ENCODE results near the gene UBE2N. TPM values are rescaled to one million over a fixed set of nuclear protein-coding genes. Genes with fewer than 3 reads are reported as not detected.

The UBE2N gene
- total and polyA plus RNA-seq, 2 experiments from 2014 or later: 154 to 385 TPM

DNA sequence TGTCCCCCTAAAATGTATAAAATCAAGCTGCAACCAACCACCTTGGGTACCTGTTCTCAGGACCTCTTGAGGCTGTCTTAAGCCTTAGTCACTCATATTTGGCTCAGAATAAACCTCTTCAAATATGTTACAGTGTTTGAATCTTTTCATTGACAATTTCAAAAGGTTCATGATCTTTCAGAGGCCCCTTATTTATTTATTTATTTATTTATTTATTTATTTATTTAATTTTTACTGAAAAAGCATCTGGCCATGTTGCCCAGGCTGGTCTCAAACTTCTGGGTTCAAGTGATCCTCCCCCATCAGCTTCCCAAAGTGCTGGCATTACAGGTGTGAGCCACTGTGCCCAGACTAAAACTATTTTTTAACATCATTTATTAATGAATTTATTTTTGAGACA lies 72.2 kb downstream of the UBE2N start:
- TF ChIP-seq EZH2phosphoT487 (IDR thresholded peaks at IDR 0.05; ENCODE audit: unreplicated experiment) (no peak), ZNF331 (CRISPR knock-in tag; IDR thresholded peaks at IDR 0.05; ENCODE audit: low read depth) (no peak)
- H3K36me3 ChIP-seq (ENCODE audit: insufficient read depth): no peaks in the 10 kb centered on the region

DNA sequence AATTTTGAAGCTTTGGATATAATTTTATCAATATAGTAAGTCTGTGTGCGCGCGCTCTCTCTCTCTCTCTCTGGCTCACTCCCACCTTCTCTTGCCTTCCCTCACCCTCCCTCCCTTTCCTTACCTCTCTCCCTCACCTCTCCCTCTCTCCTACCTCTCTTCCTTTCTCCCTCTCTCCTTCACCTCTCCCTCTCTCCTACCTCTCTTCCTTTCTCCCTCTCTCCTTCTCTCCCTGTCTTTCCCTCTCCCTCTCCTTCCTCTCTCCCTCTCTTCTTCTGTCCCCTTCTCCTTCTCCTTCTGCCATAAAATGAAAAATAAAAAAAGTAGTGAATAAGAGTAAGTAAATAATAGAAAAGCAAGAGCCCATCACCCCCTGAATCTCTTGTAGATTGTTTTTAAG lies 73.0 kb downstream of the UBE2N start:
- Mint-ChIP-seq H3K4me1 (peaks cover 26% of the 10 kb centered on the region), H3K27me3 (ENCODE audit: insufficient read depth, low read depth, poor library complexity) (no peaks in the 10 kb centered on the region), H3K4me3 (peak overlapping the region; percentile 6; the same call in 2 of the 3 replicates), H3K27ac (peak overlapping the region; percentile 6), H3K36me3 (ENCODE audit: low read depth) (peaks cover 8% of the 10 kb centered on the region; the same call in 1 of the 3 replicates), H3K9me3 (0 out of 3 replicates have a peak, but pooled peaks cover 3% of the 10 kb centered on the region)
- Histone ChIP-seq H3K79me2 (replicated peaks; ENCODE audit: insufficient read depth) (no peaks in the 10 kb centered on the region), H3K9me2 (ENCODE audit: insufficient read depth) (no peaks in the 10 kb centered on the region), H3K27me3 (ENCODE audit: insufficient read depth) (no peaks in the 10 kb centered on the region), H3K27ac (ENCODE audit: low read depth) (peak overlapping the region; percentile 85), H2AFZ (no peak overlapping the region), H3K36me3 (ENCODE audit: insufficient read depth) (no peaks in the 10 kb centered on the region), H4K20me1 (replicated peaks; ENCODE audit: insufficient read depth) (no peaks in the 10 kb centered on the region), H3K4me1 (ENCODE audit: insufficient read depth) (peaks cover 33% of the 10 kb centered on the region), H3K4me2 (peak overlapping the region; percentile 69), H3K4me3 (peak overlapping the region; percentile 20), H3F3A (replicated peaks; ENCODE audit: low read depth) (no peaks in the 10 kb centered on the region)
- peak; percentile 66 for ATAC-seq
- DNase-seq (ENCODE audit: low spot score): peak; percentile 44
- no peak for TF ChIP-seq ZNF331 (CRISPR knock-in tag; IDR thresholded peaks at IDR 0.05; ENCODE audit: low read depth)
- TF ChIP-seq, protein P1, sequence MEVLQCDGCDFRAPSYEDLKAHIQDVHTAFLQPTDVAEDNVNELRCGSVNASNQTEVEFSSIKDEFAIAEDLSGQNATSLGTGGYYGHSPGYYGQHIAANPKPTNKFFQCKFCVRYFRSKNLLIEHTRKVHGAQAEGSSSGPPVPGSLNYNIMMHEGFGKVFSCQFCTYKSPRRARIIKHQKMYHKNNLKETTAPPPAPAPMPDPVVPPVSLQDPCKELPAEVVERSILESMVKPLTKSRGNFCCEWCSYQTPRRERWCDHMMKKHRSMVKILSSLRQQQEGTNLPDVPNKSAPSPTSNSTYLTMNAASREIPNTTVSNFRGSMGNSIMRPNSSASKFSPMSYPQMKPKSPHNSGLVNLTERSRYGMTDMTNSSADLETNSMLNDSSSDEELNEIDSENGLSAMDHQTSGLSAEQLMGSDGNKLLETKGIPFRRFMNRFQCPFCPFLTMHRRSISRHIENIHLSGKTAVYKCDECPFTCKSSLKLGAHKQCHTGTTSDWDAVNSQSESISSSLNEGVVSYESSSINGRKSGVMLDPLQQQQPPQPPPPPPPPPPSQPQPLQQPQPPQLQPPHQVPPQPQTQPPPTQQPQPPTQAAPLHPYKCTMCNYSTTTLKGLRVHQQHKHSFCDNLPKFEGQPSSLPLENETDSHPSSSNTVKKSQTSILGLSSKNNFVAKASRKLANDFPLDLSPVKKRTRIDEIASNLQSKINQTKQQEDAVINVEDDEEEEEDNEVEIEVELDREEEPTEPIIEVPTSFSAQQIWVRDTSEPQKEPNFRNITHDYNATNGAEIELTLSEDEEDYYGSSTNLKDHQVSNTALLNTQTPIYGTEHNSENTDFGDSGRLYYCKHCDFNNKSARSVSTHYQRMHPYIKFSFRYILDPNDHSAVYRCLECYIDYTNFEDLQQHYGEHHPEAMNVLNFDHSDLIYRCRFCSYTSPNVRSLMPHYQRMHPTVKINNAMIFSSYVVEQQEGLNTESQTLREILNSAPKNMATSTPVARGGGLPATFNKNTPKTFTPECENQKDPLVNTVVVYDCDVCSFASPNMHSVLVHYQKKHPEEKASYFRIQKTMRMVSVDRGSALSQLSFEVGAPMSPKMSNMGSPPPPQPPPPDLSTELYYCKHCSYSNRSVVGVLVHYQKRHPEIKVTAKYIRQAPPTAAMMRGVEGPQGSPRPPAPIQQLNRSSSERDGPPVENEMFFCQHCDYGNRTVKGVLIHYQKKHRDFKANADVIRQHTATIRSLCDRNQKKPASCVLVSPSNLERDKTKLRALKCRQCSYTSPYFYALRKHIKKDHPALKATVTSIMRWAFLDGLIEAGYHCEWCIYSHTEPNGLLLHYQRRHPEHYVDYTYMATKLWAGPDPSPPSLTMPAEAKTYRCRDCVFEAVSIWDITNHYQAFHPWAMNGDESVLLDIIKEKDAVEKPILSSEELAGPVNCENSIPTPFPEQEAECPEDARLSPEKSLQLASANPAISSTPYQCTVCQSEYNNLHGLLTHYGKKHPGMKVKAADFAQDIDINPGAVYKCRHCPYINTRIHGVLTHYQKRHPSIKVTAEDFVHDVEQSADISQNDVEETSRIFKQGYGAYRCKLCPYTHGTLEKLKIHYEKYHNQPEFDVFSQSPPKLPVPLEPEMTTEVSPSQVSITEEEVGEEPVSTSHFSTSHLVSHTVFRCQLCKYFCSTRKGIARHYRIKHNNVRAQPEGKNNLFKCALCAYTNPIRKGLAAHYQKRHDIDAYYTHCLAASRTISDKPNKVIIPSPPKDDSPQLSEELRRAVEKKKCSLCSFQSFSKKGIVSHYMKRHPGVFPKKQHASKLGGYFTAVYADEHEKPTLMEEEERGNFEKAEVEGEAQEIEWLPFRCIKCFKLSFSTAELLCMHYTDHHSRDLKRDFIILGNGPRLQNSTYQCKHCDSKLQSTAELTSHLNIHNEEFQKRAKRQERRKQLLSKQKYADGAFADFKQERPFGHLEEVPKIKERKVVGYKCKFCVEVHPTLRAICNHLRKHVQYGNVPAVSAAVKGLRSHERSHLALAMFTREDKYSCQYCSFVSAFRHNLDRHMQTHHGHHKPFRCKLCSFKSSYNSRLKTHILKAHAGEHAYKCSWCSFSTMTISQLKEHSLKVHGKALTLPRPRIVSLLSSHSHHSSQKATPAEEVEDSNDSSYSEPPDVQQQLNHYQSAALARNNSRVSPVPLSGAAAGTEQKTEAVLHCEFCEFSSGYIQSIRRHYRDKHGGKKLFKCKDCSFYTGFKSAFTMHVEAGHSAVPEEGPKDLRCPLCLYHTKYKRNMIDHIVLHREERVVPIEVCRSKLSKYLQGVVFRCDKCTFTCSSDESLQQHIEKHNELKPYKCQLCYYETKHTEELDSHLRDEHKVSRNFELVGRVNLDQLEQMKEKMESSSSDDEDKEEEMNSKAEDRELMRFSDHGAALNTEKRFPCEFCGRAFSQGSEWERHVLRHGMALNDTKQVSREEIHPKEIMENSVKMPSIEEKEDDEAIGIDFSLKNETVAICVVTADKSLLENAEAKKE (CRISPR knock-in tag; IDR thresholded peaks at IDR 0.05): no peak
- TF ChIP-seq, protein P2, sequence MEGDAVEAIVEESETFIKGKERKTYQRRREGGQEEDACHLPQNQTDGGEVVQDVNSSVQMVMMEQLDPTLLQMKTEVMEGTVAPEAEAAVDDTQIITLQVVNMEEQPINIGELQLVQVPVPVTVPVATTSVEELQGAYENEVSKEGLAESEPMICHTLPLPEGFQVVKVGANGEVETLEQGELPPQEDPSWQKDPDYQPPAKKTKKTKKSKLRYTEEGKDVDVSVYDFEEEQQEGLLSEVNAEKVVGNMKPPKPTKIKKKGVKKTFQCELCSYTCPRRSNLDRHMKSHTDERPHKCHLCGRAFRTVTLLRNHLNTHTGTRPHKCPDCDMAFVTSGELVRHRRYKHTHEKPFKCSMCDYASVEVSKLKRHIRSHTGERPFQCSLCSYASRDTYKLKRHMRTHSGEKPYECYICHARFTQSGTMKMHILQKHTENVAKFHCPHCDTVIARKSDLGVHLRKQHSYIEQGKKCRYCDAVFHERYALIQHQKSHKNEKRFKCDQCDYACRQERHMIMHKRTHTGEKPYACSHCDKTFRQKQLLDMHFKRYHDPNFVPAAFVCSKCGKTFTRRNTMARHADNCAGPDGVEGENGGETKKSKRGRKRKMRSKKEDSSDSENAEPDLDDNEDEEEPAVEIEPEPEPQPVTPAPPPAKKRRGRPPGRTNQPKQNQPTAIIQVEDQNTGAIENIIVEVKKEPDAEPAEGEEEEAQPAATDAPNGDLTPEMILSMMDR (conservative IDR thresholded peaks at IDR 0.05; ENCODE audit: low read depth in 2 of 2): no peak
- TF ChIP-seq, protein P3, sequence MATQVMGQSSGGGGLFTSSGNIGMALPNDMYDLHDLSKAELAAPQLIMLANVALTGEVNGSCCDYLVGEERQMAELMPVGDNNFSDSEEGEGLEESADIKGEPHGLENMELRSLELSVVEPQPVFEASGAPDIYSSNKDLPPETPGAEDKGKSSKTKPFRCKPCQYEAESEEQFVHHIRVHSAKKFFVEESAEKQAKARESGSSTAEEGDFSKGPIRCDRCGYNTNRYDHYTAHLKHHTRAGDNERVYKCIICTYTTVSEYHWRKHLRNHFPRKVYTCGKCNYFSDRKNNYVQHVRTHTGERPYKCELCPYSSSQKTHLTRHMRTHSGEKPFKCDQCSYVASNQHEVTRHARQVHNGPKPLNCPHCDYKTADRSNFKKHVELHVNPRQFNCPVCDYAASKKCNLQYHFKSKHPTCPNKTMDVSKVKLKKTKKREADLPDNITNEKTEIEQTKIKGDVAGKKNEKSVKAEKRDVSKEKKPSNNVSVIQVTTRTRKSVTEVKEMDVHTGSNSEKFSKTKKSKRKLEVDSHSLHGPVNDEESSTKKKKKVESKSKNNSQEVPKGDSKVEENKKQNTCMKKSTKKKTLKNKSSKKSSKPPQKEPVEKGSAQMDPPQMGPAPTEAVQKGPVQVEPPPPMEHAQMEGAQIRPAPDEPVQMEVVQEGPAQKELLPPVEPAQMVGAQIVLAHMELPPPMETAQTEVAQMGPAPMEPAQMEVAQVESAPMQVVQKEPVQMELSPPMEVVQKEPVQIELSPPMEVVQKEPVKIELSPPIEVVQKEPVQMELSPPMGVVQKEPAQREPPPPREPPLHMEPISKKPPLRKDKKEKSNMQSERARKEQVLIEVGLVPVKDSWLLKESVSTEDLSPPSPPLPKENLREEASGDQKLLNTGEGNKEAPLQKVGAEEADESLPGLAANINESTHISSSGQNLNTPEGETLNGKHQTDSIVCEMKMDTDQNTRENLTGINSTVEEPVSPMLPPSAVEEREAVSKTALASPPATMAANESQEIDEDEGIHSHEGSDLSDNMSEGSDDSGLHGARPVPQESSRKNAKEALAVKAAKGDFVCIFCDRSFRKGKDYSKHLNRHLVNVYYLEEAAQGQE (IDR thresholded peaks at IDR 0.05; ENCODE audit: unreplicated experiment): no peak
- TF ChIP-seq EZH2phosphoT487 (IDR thresholded peaks at IDR 0.05; ENCODE audit: unreplicated experiment): no peak

More for the DNA sequence above, 72.2 kb downstream of the UBE2N start:
- ATAC-seq: no peak
- H4K20me1 ChIP-seq (replicated peaks; ENCODE audit: insufficient read depth): no peaks in the 10 kb centered on the region
- H2AFZ ChIP-seq: no peak overlapping the region
- Mint-ChIP-seq H3K27ac (no peak overlapping the region), H3K4me1 (peaks cover 32% of the 10 kb centered on the region), H3K4me3 (peak overlapping the region; percentile 6; the same call in 1 of the 3 replicates), H3K27me3 (ENCODE audit: insufficient read depth, low read depth, poor library complexity) (no peaks in the 10 kb centered on the region), H3K36me3 (ENCODE audit: low read depth) (peaks cover 8% of the 10 kb centered on the region; the same call in 1 of the 3 replicates), H3K9me3 (0 out of 3 replicates have a peak, but pooled peaks cover 3% of the 10 kb centered on the region)
- H3K79me2 ChIP-seq (replicated peaks; ENCODE audit: insufficient read depth): no peaks in the 10 kb centered on the region
- H3K4me3 ChIP-seq: no peak overlapping the region
- H3K9me2 ChIP-seq (ENCODE audit: insufficient read depth): no peaks in the 10 kb centered on the region
- H3F3A ChIP-seq (replicated peaks; ENCODE audit: low read depth): no peaks in the 10 kb centered on the region
- no peak for DNase-seq (ENCODE audit: low spot score)
- H3K27me3 ChIP-seq (ENCODE audit: insufficient read depth): no peaks in the 10 kb centered on the region
- peak overlapping the region; percentile 69 for H3K4me2 ChIP-seq
- H3K27ac ChIP-seq (ENCODE audit: low read depth): peak overlapping the region; percentile 85; the same call in 1 of the 2 replicates
- peaks cover 39% of the 10 kb centered on the region for H3K4me1 ChIP-seq (ENCODE audit: insufficient read depth)

All from GM23338 (cell line).